H9 (cell line): ENCODE data around the gene PARK7. TPM values are rescaled to one million over a fixed set of nuclear protein-coding genes. Genes with fewer than 3 reads are reported as not detected.

Experiments
- DNase-seq: peaks from one replicate; pipeline ENCODE4 v3.0.0-alpha.2; 2017
- H2AFZ ChIP-seq: one replicate; pipeline ENCODE4 v1.6.1; 2013; ENCODE audit warnings: mild to moderate bottlenecking, low read length, control low read depth, moderate library complexity
- H2AK5ac ChIP-seq: 2 replicates; pipeline ENCODE4 v1.6.1; 2013; ENCODE audit warnings: low read length, control low read depth, mixed read lengths; ENCODE audit not compliant: insufficient read length
- H2BK120ac ChIP-seq: one replicate; pipeline ENCODE4 v1.6.1; 2013; ENCODE audit warnings: low read depth, mild to moderate bottlenecking, low read length, control low read depth, inconsistent platforms; ENCODE audit not compliant: poor library complexity, severe bottlenecking
- H2BK12ac ChIP-seq: 2 replicates; pipeline ENCODE4 v1.6.1; 2013; ENCODE audit warnings: low read length, control low read depth, mixed read lengths, low read depth; ENCODE audit not compliant: insufficient read length
- H2BK15ac ChIP-seq: 2 replicates; pipeline ENCODE4 v1.6.1; 2013; ENCODE audit warnings: low read depth, low read length, control low read depth
- H2BK20ac ChIP-seq: one replicate; pipeline ENCODE4 v1.6.1; 2013; ENCODE audit warnings: low read depth, mild to moderate bottlenecking, low read length, control low read depth, inconsistent platforms; ENCODE audit not compliant: poor library complexity, severe bottlenecking
- H2BK5ac ChIP-seq: 2 replicates; pipeline ENCODE4 v1.6.1; 2013; ENCODE audit warnings: low read length, control low read depth, mixed read lengths; ENCODE audit not compliant: insufficient read length
- H3K14ac ChIP-seq: 2 replicates; pipeline ENCODE4 v1.6.1; 2013; ENCODE audit warnings: low read length, control low read depth; ENCODE audit not compliant: insufficient read depth
- H3K18ac ChIP-seq: 2 replicates; pipeline ENCODE4 v1.6.1; 2013; ENCODE audit warnings: low read depth, mild to moderate bottlenecking, mixed read lengths, low read length, control low read depth; ENCODE audit not compliant: insufficient read length
- H3K23ac ChIP-seq: 2 replicates; pipeline ENCODE4 v1.6.1; 2013; ENCODE audit warnings: low read length, control low read depth, mixed read lengths, low read depth; ENCODE audit not compliant: insufficient read length
- H3K23me2 ChIP-seq: 2 replicates; pipeline ENCODE4 v1.6.1; 2013; ENCODE audit warnings: low read depth, mild to moderate bottlenecking, mixed read lengths, low read length, control low read depth; ENCODE audit not compliant: insufficient read length, poor library complexity, severe bottlenecking
- H3K27ac ChIP-seq: 2 replicates; pipeline ENCODE4 v1.5.1; 2013; ENCODE audit warnings: low read length, control low read depth, mixed read lengths, low read depth; ENCODE audit not compliant: insufficient read length
- H3K27me3 ChIP-seq: 2 replicates; pipeline ENCODE4 v1.6.1; 2013; ENCODE audit warnings: low read length, control low read depth, inconsistent platforms; ENCODE audit not compliant: insufficient read depth
- H3K4ac ChIP-seq: 2 replicates; pipeline ENCODE4 v1.6.1; 2013; ENCODE audit warnings: low read depth, mild to moderate bottlenecking, control low read depth, inconsistent platforms, low read length, moderate library complexity
- H3K4me1 ChIP-seq: 2 replicates; pipeline ENCODE4 v1.6.1; 2013; ENCODE audit warnings: low read length, control low read depth, inconsistent platforms; ENCODE audit not compliant: insufficient read depth
- H3K4me2 ChIP-seq: 2 replicates; pipeline ENCODE4 v1.6.1; 2013; ENCODE audit warnings: low read length, control low read depth, mixed read lengths; ENCODE audit not compliant: insufficient read length, insufficient read depth
- H3K56ac ChIP-seq: 2 replicates; pipeline ENCODE4 v1.6.1; 2013; ENCODE audit warnings: low read depth, mild to moderate bottlenecking, mixed read lengths, low read length, control low read depth; ENCODE audit not compliant: insufficient read length
- H3K79me1 ChIP-seq: 2 replicates; pipeline ENCODE4 v1.6.1; 2013; ENCODE audit warnings: low read depth, mild to moderate bottlenecking, moderate library complexity, low read length, control low read depth, inconsistent platforms; ENCODE audit not compliant: insufficient read depth, poor library complexity, severe bottlenecking
- H3K79me2 ChIP-seq: 2 replicates; pipeline ENCODE4 v1.6.1; 2013; ENCODE audit warnings: low read length, control low read depth, inconsistent platforms; ENCODE audit not compliant: insufficient read depth
- H3K9ac ChIP-seq: 2 replicates; pipeline ENCODE4 v1.6.1; 2013; ENCODE audit warnings: low read length, control low read depth, mixed read lengths; ENCODE audit not compliant: insufficient read length; ENCODE audit errors: extremely low read depth
- H3K9me3 ChIP-seq: one replicate; pipeline ENCODE4 v1.6.1; 2013; ENCODE audit warnings: low read depth, low read length, inconsistent platforms; ENCODE audit not compliant: control insufficient read depth
- H3T11ph ChIP-seq: one replicate; pipeline ENCODE4 v1.6.1; 2013; ENCODE audit warnings: mild to moderate bottlenecking, low read length, control low read depth, inconsistent platforms
- H4K20me1 ChIP-seq: one replicate; pipeline ENCODE4 v1.6.1; 2013; ENCODE audit not compliant: control insufficient read depth, insufficient read length, insufficient read depth
- H4K5ac ChIP-seq: 2 replicates; pipeline ENCODE4 v1.6.1; 2013; ENCODE audit warnings: low read depth, mild to moderate bottlenecking, mixed read lengths, low read length, control low read depth; ENCODE audit not compliant: insufficient read length
- H4K8ac ChIP-seq: replicated peaks from 2 replicates; pipeline ENCODE4 v1.6.1; 2013; ENCODE audit warnings: low read length, control low read depth, mixed read lengths, low read depth; ENCODE audit not compliant: insufficient read length
- H4K91ac ChIP-seq: 2 replicates; pipeline ENCODE4 v1.6.1; 2013; ENCODE audit warnings: low read depth, mild to moderate bottlenecking, moderate library complexity, mixed read lengths, low read length, control low read depth; ENCODE audit not compliant: insufficient read length
- H3K27ac Mint-ChIP-seq, 3 experiments: 2 replicates in 2 of 3; 3 replicates in 1 of 3; pipeline ENCODE4 v1.8.0; 2020 to 2021; ENCODE audit warnings: mixed read lengths in 3 of 3, mild to moderate bottlenecking in 1 of 3, moderate library complexity in 1 of 3
- H3K27me3 Mint-ChIP-seq: 2 replicates; pipeline ENCODE4 v1.8.0; 2021; ENCODE audit warnings: low read depth, mild to moderate bottlenecking, moderate library complexity, mixed read lengths
- H3K36me3 Mint-ChIP-seq, 3 experiments: 2 replicates in 2 of 3; 3 replicates in 1 of 3; pipeline ENCODE4 v1.8.0; 2020 to 2021; ENCODE audit warnings: low read depth in 3 of 3, mixed read lengths in 3 of 3; ENCODE audit not compliant: insufficient read depth in 1 of 3
- H3K4me1 Mint-ChIP-seq, 2 experiments: 2 replicates each; pipeline ENCODE4 v1.8.0; 2020; ENCODE audit warnings: mixed read lengths in 2 of 2
- H3K4me3 Mint-ChIP-seq, 2 experiments: 2 replicates in 1 of 2; 3 replicates in 1 of 2; pipeline ENCODE4 v1.8.0; 2020 to 2021; ENCODE audit warnings: mild to moderate bottlenecking in 2 of 2, mixed read lengths in 2 of 2, moderate library complexity in 1 of 2
- H3K9me3 Mint-ChIP-seq, 2 experiments: 2 replicates in 1 of 2; 3 replicates in 1 of 2; pipeline ENCODE4 v1.8.0; 2020; ENCODE audit warnings: mild to moderate bottlenecking in 2 of 2, mixed read lengths in 2 of 2, moderate library complexity in 1 of 2
- CTCF ChIP-seq: fragments of 200-600 bp; sonication (generic); conservative IDR thresholded peaks from 3 replicates; pipeline ENCODE4 v1.8.0; 2021; ENCODE audit warnings: antibody characterized with exemption, mild to moderate bottlenecking
- WGBS: extraction: QIAGEN DNeasy Blood & Tissue Kit; methylation state at CpG from one replicate; pipeline ENCODE4 v1.1.7; 2013; ENCODE audit warnings: missing lambda C conversion rate, low lambda C conversion rate, mixed read lengths; ENCODE audit not compliant: insufficient read length; ENCODE audit errors: extremely low coverage; 5-methylcytosine and 5-hydroxymethylcytosine counted together
- total RNA-seq: library from RNA; stranded (reverse); gene quantifications from 2 replicates; pipeline ENCODE4 v1.2.1, GENCODE V29; 2021

The PARK7 gene
- total RNA-seq, 1 experiment from 2014 or later, result 370 TPM

GRCh38 chr1:7942214-7942921 is 19.1 kb upstream of the PARK7 start:
- Histone ChIP-seq H3K9ac (no peak overlapping the region), H2AFZ (no peak overlapping the region)
- H3K36me3 Mint-ChIP-seq, result no peaks in the 10 kb centered on the region

More at GRCh38 chr1:7942214-7942921, 19.1 kb upstream of the PARK7 start:
- Histone ChIP-seq H4K91ac (no peak overlapping the region), H4K5ac (no peak overlapping the region), H4K20me1 (no peaks in the 10 kb centered on the region), H4K8ac (no peak overlapping the region), H3K23ac (no peak overlapping the region), H3K4ac (no peak overlapping the region), H3K18ac (no peak overlapping the region), H2BK5ac (no peak overlapping the region), H2BK15ac (no peak overlapping the region), H2BK20ac (no peak overlapping the region), H3K9me3 (no peaks in the 10 kb centered on the region), H3K27ac (no peak overlapping the region), H3K79me2 (no peaks in the 10 kb centered on the region), H2AK5ac (no peak overlapping the region), H3K4me1 (no peaks in the 10 kb centered on the region), H3K23me2 (no peaks in the 10 kb centered on the region), H3K27me3 (peaks cover 18% of the 10 kb centered on the region; the same call in 1 of the 2 replicates), H3T11ph (no peak overlapping the region), H2BK120ac (no peak overlapping the region), H3K56ac (no peak overlapping the region), H3K14ac (peak overlapping the region; percentile 52; the same call in 1 of the 2 replicates), H2BK12ac (no peak overlapping the region), H3K4me2 (peak overlapping the region; percentile 40), H3K79me1 (no peaks in the 10 kb centered on the region)
- H3K27me3 Mint-ChIP-seq, result peaks cover 60% of the 10 kb centered on the region
- DNase-seq, result peak; percentile 85
- peaks cover 6 to 15% of the 10 kb centered on the region in 2 experiments; a peak in 3 of 4 replicates for H3K4me1 Mint-ChIP-seq
- no peak overlapping the region for H3K27ac Mint-ChIP-seq
- WGBS, result no CpG with 5 or more reads among the region's 40 CpGs
- peaks cover 0 to 2% of the 10 kb centered on the region in 2 experiments; a peak in 1 of 5 replicates for H3K9me3 Mint-ChIP-seq
- peak; percentile 57 for TF ChIP-seq CTCF
- peak overlapping the region in 1 of 2 experiments; percentile 68; a peak in 3 of 5 replicates for H3K4me3 Mint-ChIP-seq
